Panc1 (cell line): ENCODE measurements around the gene SYNRG. TPM values are rescaled to one million over a fixed set of nuclear protein-coding genes. Genes with fewer than 3 reads are reported as not detected.

Experiments
- ATAC-seq: fragments of 200-7000 bp; cut with Tn5 transposase; 2 replicates; pipeline ENCODE4 v1.9.1; 2020; ENCODE audit warnings: mild to moderate bottlenecking, moderate library complexity
- BruUV-seq: library from RNA; stranded (reverse); fragments of 400-500 nt; replicated peaks from 2 replicates; lab custom pipeline; 2021; lab: Mats Ljungman, UMichigan
- CTCF ChIA-PET: fragments of 300-600 bp; sonication (Branson Sonifier 250); formaldehyde crosslinking; loops from one replicate; lab custom pipeline; 2022; ENCODE audit warnings: antibody characterized with exemption; lab: Charles Lee
- POLR2A ChIA-PET: fragments of 300-600 bp; sonication (Branson Sonifier 250); formaldehyde crosslinking; loops from one replicate; lab custom pipeline; 2022; ENCODE audit warnings: antibody characterized with exemption; lab: Charles Lee
- DNase-seq: peaks from one replicate; pipeline ENCODE4 v3.0.0-alpha.2; 2010; ENCODE audit warnings: low read depth, low spot score
- H3K27ac ChIP-seq: 2 replicates; pipeline ENCODE4 v1.5.1; 2011; ENCODE audit warnings: mild to moderate bottlenecking, low read length, inconsistent platforms
- H3K27me3 ChIP-seq: fragments of 200-500 bp; sonication (Bioruptor generic); 2 replicates; pipeline ENCODE4 v1.6.0; 2014; ENCODE audit warnings: low read length, inconsistent platforms; ENCODE audit not compliant: control insufficient read depth, insufficient read depth
- H3K36me3 ChIP-seq: fragments of 200-500 bp; sonication (Bioruptor generic); 2 replicates; pipeline ENCODE4 v1.5.1; 2014; ENCODE audit warnings: inconsistent platforms, mild to moderate bottlenecking, low read length, moderate library complexity; ENCODE audit not compliant: control insufficient read depth, insufficient read depth
- H3K4me1 ChIP-seq: 2 replicates; pipeline ENCODE4 v1.5.1; 2011; ENCODE audit warnings: inconsistent platforms, mild to moderate bottlenecking, low read length, moderate library complexity; ENCODE audit not compliant: control insufficient read depth, insufficient read depth
- H3K4me3 ChIP-seq, 2 experiments: 2 replicates each; pipeline ENCODE4 v1.5.1; 2011 to 2012; ENCODE audit warnings: low read depth in 2 of 2, low read length in 2 of 2, mild to moderate bottlenecking in 2 of 2, inconsistent platforms in 1 of 2, moderate library complexity in 1 of 2
- H3K9me3 ChIP-seq: fragments of 200-500 bp; sonication (Bioruptor generic); 2 replicates; pipeline ENCODE4 v1.5.1; 2014; ENCODE audit warnings: low read depth, mild to moderate bottlenecking, inconsistent platforms, low read length, moderate library complexity; ENCODE audit not compliant: control insufficient read depth, insufficient read depth
- POLR2AphosphoS5 ChIP-seq: IDR thresholded peaks from 2 replicates; pipeline ENCODE4 v1.6.1; 2012; ENCODE audit warnings: mild to moderate bottlenecking, low read depth, low read length, moderate library complexity
- REST ChIP-seq, 2 experiments: IDR thresholded peaks; 2 replicates each; pipeline ENCODE4 v1.6.1; 2011 to 2012; ENCODE audit warnings: low read depth in 2 of 2, control low read depth in 1 of 2, low read length in 1 of 2, mild to moderate bottlenecking in 1 of 2, moderate library complexity in 1 of 2; ENCODE audit not compliant: insufficient read depth in 1 of 2
- SIN3A ChIP-seq: IDR thresholded peaks from 2 replicates; pipeline ENCODE4 v1.6.1; 2012; ENCODE audit warnings: low read depth, mild to moderate bottlenecking, low read length, moderate library complexity, borderline replicate concordance; ENCODE audit not compliant: insufficient read depth
- TCF7L2 ChIP-seq: IDR thresholded peaks from 2 replicates; pipeline ENCODE4 v1.6.1; 2011; ENCODE audit warnings: mild to moderate bottlenecking, low read depth, low read length, inconsistent platforms
- in situ Hi-C: cut with HindIII; loops from 2 replicates; pipeline ENCODE4 v1.10.0; 2016; ENCODE audit warnings: low sequenced_read_pairs, low pct_unique_long_range_greater_than_20kb
- intact Hi-C: fragments of 100-400 bp; cut with micrococcal nuclease; formaldehyde crosslinking; loops from one replicate; pipeline ENCODE4 v1.10.0; 2022; ENCODE audit not compliant: unreplicated experiment
- total RNA-seq: library from RNA; stranded (reverse); gene quantifications from one replicate; pipeline ENCODE4 v1.2.1, GENCODE V29; 2021; ENCODE audit not compliant: unreplicated experiment
- TF ChIP-seq, protein P1 (sequence below): fragments of 450-650 bp; IDR thresholded peaks from 2 replicates; pipeline ENCODE4 v1.5.1; 2017; ENCODE audit warnings: mild to moderate bottlenecking

Gene SYNRG
- total RNA-seq, 1 experiment from 2014 or later, result 30.8 TPM

DNA sequence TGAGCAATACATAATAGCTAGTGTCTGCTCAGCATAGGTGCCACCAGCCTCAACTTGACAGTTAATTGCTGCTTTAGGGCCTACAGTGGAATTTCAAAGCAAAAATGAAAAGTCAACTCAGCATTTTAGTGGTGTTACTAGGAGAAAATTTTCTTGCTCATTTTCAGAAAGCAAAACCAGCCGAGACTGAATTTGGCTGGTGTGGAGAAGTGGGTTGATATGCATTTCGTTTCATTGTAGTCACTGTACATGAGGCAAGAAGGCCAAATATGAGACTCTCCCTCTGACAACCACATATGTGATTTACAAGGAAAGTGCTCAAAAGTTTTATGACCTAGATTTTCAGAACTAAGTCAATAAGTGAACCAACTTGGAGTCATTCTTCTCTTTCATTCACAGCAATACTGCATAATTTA lies 65.6 kb downstream of the SYNRG start:
- TF ChIP-seq SIN3A, result no peak
- TF ChIP-seq REST (IDR thresholded peaks at IDR 0.05; ENCODE audit: insufficient read depth in 1 of 2, low read depth in 2 of 2, low read length in 1 of 2), result no peak
- no peak for TF ChIP-seq TCF7L2
- TF ChIP-seq, protein P1, sequence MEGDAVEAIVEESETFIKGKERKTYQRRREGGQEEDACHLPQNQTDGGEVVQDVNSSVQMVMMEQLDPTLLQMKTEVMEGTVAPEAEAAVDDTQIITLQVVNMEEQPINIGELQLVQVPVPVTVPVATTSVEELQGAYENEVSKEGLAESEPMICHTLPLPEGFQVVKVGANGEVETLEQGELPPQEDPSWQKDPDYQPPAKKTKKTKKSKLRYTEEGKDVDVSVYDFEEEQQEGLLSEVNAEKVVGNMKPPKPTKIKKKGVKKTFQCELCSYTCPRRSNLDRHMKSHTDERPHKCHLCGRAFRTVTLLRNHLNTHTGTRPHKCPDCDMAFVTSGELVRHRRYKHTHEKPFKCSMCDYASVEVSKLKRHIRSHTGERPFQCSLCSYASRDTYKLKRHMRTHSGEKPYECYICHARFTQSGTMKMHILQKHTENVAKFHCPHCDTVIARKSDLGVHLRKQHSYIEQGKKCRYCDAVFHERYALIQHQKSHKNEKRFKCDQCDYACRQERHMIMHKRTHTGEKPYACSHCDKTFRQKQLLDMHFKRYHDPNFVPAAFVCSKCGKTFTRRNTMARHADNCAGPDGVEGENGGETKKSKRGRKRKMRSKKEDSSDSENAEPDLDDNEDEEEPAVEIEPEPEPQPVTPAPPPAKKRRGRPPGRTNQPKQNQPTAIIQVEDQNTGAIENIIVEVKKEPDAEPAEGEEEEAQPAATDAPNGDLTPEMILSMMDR, result no peak
- TF ChIP-seq POLR2AphosphoS5, result no peak
- Histone ChIP-seq H3K9me3 (no peaks in the 10 kb centered on the region), H3K4me3 (no peak overlapping the region), H3K27me3 (no peaks in the 10 kb centered on the region), H3K4me1 (no peaks in the 10 kb centered on the region), H3K36me3 (peaks cover 2% of the 10 kb centered on the region; the same call in 1 of the 2 replicates), H3K27ac (no peak overlapping the region)
- CTCF ChIA-PET, result interaction anchor here (0.5 kb wide), 1 partner anchor 130 kb away, joined by 4 read pairs; no protein-coding TSS in a partner anchor
- in situ Hi-C loops (no loop called here), intact Hi-C loops (no loop called here)
- ATAC-seq (no peak), DNase-seq (no peak)
- BruUV-seq, result no TSS peak
- POLR2A ChIA-PET, result no interaction called here

GRCh38 chr17:37541880-37542660 lies 67.1 kb downstream of the SYNRG start:
- peaks cover 2% of the 10 kb centered on the region; the same call in 1 of the 2 replicates for H3K36me3 ChIP-seq
- no peak overlapping the region for H3K4me3 ChIP-seq
- CTCF ChIA-PET, result no interaction called here
- ATAC-seq (no peak), DNase-seq (no peak)
- BruUV-seq, result no TSS peak
- POLR2A ChIA-PET, result no interaction called here
- H3K27ac ChIP-seq, result no peak overlapping the region
- no peaks in the 10 kb centered on the region for H3K9me3 ChIP-seq
- H3K4me1 ChIP-seq, result no peaks in the 10 kb centered on the region
- TF ChIP-seq SIN3A, result no peak
- TF ChIP-seq, protein P1, result no peak
- no peak for TF ChIP-seq TCF7L2
- no peak for TF ChIP-seq POLR2AphosphoS5
- TF ChIP-seq REST (IDR thresholded peaks at IDR 0.05; ENCODE audit: insufficient read depth in 1 of 2, low read depth in 2 of 2, low read length in 1 of 2), result no peak
- in situ Hi-C loops (no loop called here), intact Hi-C loops (no loop called here)
- H3K27me3 ChIP-seq, result no peaks in the 10 kb centered on the region
